ENCODE data around the gene HPSE. TPM values are rescaled to one million over a fixed set of nuclear protein-coding genes. Genes with fewer than 3 reads are reported as not detected.

The HPSE gene
- total RNA-seq, 1 experiment from 2014 or later: 12.6 TPM

DNA sequence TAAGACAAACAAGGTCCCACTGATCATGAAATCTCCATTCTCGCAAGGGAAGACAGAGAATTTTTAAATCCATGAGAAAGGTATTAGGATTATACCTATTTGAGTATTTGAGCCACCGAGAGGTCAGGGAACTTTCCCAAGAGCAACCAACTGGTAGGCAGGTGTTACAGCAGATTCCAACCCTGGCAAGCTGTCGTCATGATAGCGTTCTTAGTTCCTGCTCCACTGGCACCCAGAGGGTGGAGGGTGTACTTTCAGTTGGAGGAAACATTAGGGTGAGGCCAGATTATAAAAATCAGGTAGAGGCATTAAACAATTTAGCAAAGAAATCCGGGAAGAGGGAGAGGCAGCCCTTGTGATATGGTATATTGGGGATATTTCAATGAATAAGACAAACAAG, 73.3 kb downstream of the HPSE start:
- 0 out of 4 replicates have a peak, but pooled peaks cover 0 to 3% of the 10 kb centered on the region in 2 experiments for H3K36me3 ChIP-seq (ENCODE audit: control insufficient read depth in 1 of 2, insufficient read depth in 2 of 2, low read length in 2 of 2)
- intact Hi-C loops (cut with micrococcal nuclease): loop anchor here (2.0 kb wide), 2 partner anchors 187 to 409 kb away; no protein-coding TSS in a partner anchor
- H3K27me3 ChIP-seq (ENCODE audit: insufficient read depth, low read length): no peaks in the 10 kb centered on the region
- BruUV-seq (replicated peaks): no TSS peak
- H3K79me2 ChIP-seq (ENCODE audit: insufficient read depth, low read length): no peaks in the 10 kb centered on the region
- no peaks in the 10 kb centered on the region for H3K9me2 ChIP-seq (ENCODE audit: insufficient read depth)
- DNase-seq (ENCODE audit: low read depth, low spot score) (no peak), ATAC-seq (no peak)
- no peak overlapping the region for H2AFZ ChIP-seq (ENCODE audit: low read depth, low read length, poor library complexity, severe bottlenecking)
- H3K9ac ChIP-seq (ENCODE audit: low read length): no peak overlapping the region
- no peaks in the 10 kb centered on the region for H3K9me3 ChIP-seq (ENCODE audit: control insufficient read depth in 1 of 2, insufficient read depth in 1 of 2, low read depth in 1 of 2, low read length in 2 of 2)
- CTCF ChIA-PET: interaction anchor here (1.4 to 3.0 kb wide), 3 partner anchors 8 to 206 kb away, joined by 4 to 20 read pairs (median 6); no protein-coding TSS in a partner anchor
- RAD21 ChIA-PET (ENCODE audit: low non-redundant PET in 1 of 2, low total read pairs in 2 of 2, uncharacterized antibody in 2 of 2, unreplicated experiment in 2 of 2): interaction anchor here in 1 of 2 experiments (1.3 kb wide), 1 partner anchor 207 kb away, joined by 3 read pairs; no protein-coding TSS in a partner anchor
- H3K4me2 ChIP-seq (ENCODE audit: low read length): no peak overlapping the region
- H3K27ac ChIP-seq (ENCODE audit: low read depth, low read length): no peak overlapping the region
- no peaks in the 10 kb centered on the region for H4K20me1 ChIP-seq (ENCODE audit: insufficient read depth)
- no peak overlapping the region for H3K4me3 ChIP-seq (replicated peaks in 1 of 2; ENCODE audit: low read depth in 1 of 2, low read length in 2 of 2)
- H3K4me1 ChIP-seq (ENCODE audit: control insufficient read depth in 1 of 2, insufficient read depth in 2 of 2, low read length in 2 of 2): peaks cover 15 to 43% of the 10 kb centered on the region in 2 experiments
- POLR2A ChIA-PET: no interaction called here
- TF ChIP-seq CEBPB (IDR thresholded peaks at IDR 0.05; ENCODE audit: low read depth) (no peak), SRF (IDR thresholded peaks at IDR 0.05; ENCODE audit: low read depth) (no peak), CBX3 (IDR thresholded peaks at IDR 0.05; ENCODE audit: low read depth) (no peak)
- TF ChIP-seq, protein P1, sequence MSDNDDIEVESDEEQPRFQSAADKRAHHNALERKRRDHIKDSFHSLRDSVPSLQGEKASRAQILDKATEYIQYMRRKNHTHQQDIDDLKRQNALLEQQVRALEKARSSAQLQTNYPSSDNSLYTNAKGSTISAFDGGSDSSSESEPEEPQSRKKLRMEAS (IDR thresholded peaks at IDR 0.05): no peak

- CTCF ChIA-PET: interaction anchor here (1.6 to 3.0 kb wide), 3 partner anchors 23 to 204 kb away, joined by 6 to 20 read pairs (median 8); no protein-coding TSS in a partner anchor
- Histone ChIP-seq H3K9ac (ENCODE audit: low read length) (no peak overlapping the region), H3K4me3 (replicated peaks in 1 of 2; ENCODE audit: low read depth in 1 of 2, low read length in 2 of 2) (no peak overlapping the region), H3K27me3 (ENCODE audit: insufficient read depth, low read length) (no peaks in the 10 kb centered on the region), H3K27ac (ENCODE audit: low read depth, low read length) (no peak overlapping the region), H3K4me1 (ENCODE audit: control insufficient read depth in 1 of 2, insufficient read depth in 2 of 2, low read length in 2 of 2) (peaks cover 32 to 60% of the 10 kb centered on the region in 2 experiments), H3K4me2 (ENCODE audit: low read length) (no peak overlapping the region), H4K20me1 (ENCODE audit: insufficient read depth) (no peaks in the 10 kb centered on the region), H3K9me3 (ENCODE audit: control insufficient read depth in 1 of 2, insufficient read depth in 1 of 2, low read depth in 1 of 2, low read length in 2 of 2) (no peaks in the 10 kb centered on the region), H3K36me3 (ENCODE audit: control insufficient read depth in 1 of 2, insufficient read depth in 2 of 2, low read length in 2 of 2) (0 out of 4 replicates have a peak, but pooled peaks cover 0 to 3% of the 10 kb centered on the region in 2 experiments), H2AFZ (ENCODE audit: low read depth, low read length, poor library complexity, severe bottlenecking) (no peak overlapping the region), H3K79me2 (ENCODE audit: insufficient read depth, low read length) (no peaks in the 10 kb centered on the region), H3K9me2 (ENCODE audit: insufficient read depth) (no peaks in the 10 kb centered on the region)
- intact Hi-C loops (cut with micrococcal nuclease): loop anchor here (5.0 kb wide), 2 partner anchors 247 to 357 kb away; partner anchors contain the start of genes LIN54 and THAP9
- RAD21 ChIA-PET (ENCODE audit: low non-redundant PET in 1 of 2, low total read pairs in 2 of 2, uncharacterized antibody in 2 of 2, unreplicated experiment in 2 of 2): no interaction called here
- DNase-seq (ENCODE audit: low read depth, low spot score) (no peak), ATAC-seq (no peak)
- POLR2A ChIA-PET: no interaction called here
- no TSS peak for BruUV-seq (replicated peaks)
- no peak for TF ChIP-seq TCF7L2 (IDR thresholded peaks at IDR 0.05; ENCODE audit: borderline replicate concordance, extremely low read depth, insufficient read depth, insufficient read length)
- no peak for TF ChIP-seq RAD21 (IDR thresholded peaks at IDR 0.05; ENCODE audit: low read depth)
- no peak for TF ChIP-seq FOSL1 (IDR thresholded peaks at IDR 0.05; ENCODE audit: low read depth)
- TF ChIP-seq POLR2AphosphoS5 (IDR thresholded peaks at IDR 0.05; ENCODE audit: low read depth, low read length): no peak
- no peak for TF ChIP-seq CEBPB (IDR thresholded peaks at IDR 0.05; ENCODE audit: low read depth)
- no peak for TF ChIP-seq SP1 (IDR thresholded peaks at IDR 0.05; ENCODE audit: low read depth)
- no peak for TF ChIP-seq REST (IDR thresholded peaks at IDR 0.05; ENCODE audit: low read depth)
- TF ChIP-seq ZFX (IDR thresholded peaks at IDR 0.05): no peak
- TF ChIP-seq ELF1 (IDR thresholded peaks at IDR 0.05; ENCODE audit: borderline replicate concordance, low read depth): no peak
- TF ChIP-seq EGR1 (IDR thresholded peaks at IDR 0.05; ENCODE audit: low read depth): no peak
- TF ChIP-seq EZH2 (IDR thresholded peaks at IDR 0.05): no peak
- no peak for TF ChIP-seq EZH2phosphoT487 (IDR thresholded peaks at IDR 0.05; ENCODE audit: borderline replicate concordance)
- TF ChIP-seq, protein P1 (IDR thresholded peaks at IDR 0.05): no peak
- TF ChIP-seq SRF (IDR thresholded peaks at IDR 0.05; ENCODE audit: low read depth): no peak
These were observed 75.1 kb downstream of the HPSE start for GRCh38 chr4:83259586-83259985.
